GM12878 (cell line): Measurements from ENCODE around the gene MCF2L2. TPM values are rescaled to one million over a fixed set of nuclear protein-coding genes. Genes with fewer than 3 reads are reported as not detected.

Source experiments
- ATAC-seq: fragments of 200-7000 bp; cut with Tn5 transposase; 3 replicates; pipeline ENCODE4 v1.9.1; 2020; ENCODE audit warnings: mild to moderate bottlenecking, moderate library complexity
- BruUV-seq: library from RNA; stranded (reverse); fragments of 400-500 nt; replicated peaks from 2 replicates; lab custom pipeline; 2021; lab: Mats Ljungman, UMichigan
- CTCF ChIA-PET: fragments of 300-600 bp; sonication (Branson Sonifier 250); formaldehyde crosslinking; extraction: SDS; loops from one replicate; lab custom pipeline; 2021; ENCODE audit warnings: inconsistent platforms; lab: Yijun Ruan, JAX
- POLR2A ChIA-PET: fragments of 350-600 bp; formaldehyde crosslinking; extraction: SDS; loops from one replicate; lab custom pipeline; 2021; ENCODE audit warnings: inconsistent platforms; lab: Charles Lee
- RAD21 ChIA-PET: fragments of 300-600 bp; sonication (Branson Sonifier 250); formaldehyde crosslinking; loops from one replicate; lab custom pipeline; 2023; ENCODE audit warnings: antibody characterized with exemption; ENCODE audit not compliant: unreplicated experiment; lab: Charles Lee
- SMC1A ChIA-PET: fragments of 300-600 bp; sonication (Branson Sonifier 250); formaldehyde crosslinking; loops from one replicate; lab custom pipeline; 2023; ENCODE audit not compliant: unreplicated experiment, uncharacterized antibody; lab: Charles Lee
- DNase-seq: peaks from one replicate; pipeline ENCODE4 v3.0.0-alpha.2; 2011; ENCODE audit warnings: low read depth, low spot score
- FAIRE-seq: peaks from 3 replicates; lab custom pipeline; 2011; peaks lifted over from hg19 to GRCh38; lab: Jason Lieb, UNC
- H2AFZ ChIP-seq: 2 replicates; pipeline ENCODE4 v1.6.0; 2011; ENCODE audit warnings: low read depth, low read length, control low read depth; ENCODE audit not compliant: control insufficient read depth
- H3K27ac ChIP-seq: 2 replicates; pipeline ENCODE4 v1.5.1; 2011; ENCODE audit warnings: control low read depth; ENCODE audit not compliant: control insufficient read depth, insufficient read depth
- H3K27me3 ChIP-seq, 2 experiments: replicated peaks in 1 of 2; 2 replicates each; pipeline versions ENCODE4 v1.6.0 to v1.6.1; 2011; ENCODE audit warnings: low read length in 1 of 2; ENCODE audit not compliant: control insufficient read depth in 2 of 2, insufficient read depth in 2 of 2
- H3K36me3 ChIP-seq, 2 experiments: 2 replicates each; pipeline ENCODE4 v1.5.1; 2011; ENCODE audit warnings: low read length in 1 of 2; ENCODE audit not compliant: control insufficient read depth in 2 of 2, insufficient read depth in 2 of 2
- H3K4me1 ChIP-seq: 2 replicates; pipeline ENCODE4 v1.6.1; 2011; ENCODE audit warnings: mild to moderate bottlenecking, low read length, moderate library complexity, mixed read lengths; ENCODE audit not compliant: control insufficient read depth, insufficient read depth
- H3K4me2 ChIP-seq: 2 replicates; pipeline ENCODE4 v1.6.0; 2011; ENCODE audit warnings: control low read depth; ENCODE audit not compliant: control insufficient read depth, insufficient read depth
- H3K4me3 ChIP-seq: fragments of 200-600 bp; sonication (generic); 2 replicates; pipeline ENCODE4 v1.5.1; 2016
- H3K79me2 ChIP-seq: 2 replicates; pipeline ENCODE4 v1.6.0; 2011; ENCODE audit warnings: low read length; ENCODE audit not compliant: control insufficient read depth, insufficient read depth
- H3K9ac ChIP-seq: 2 replicates; pipeline ENCODE4 v1.8.0; 2011; ENCODE audit warnings: low read length, control low read depth, mixed read lengths; ENCODE audit not compliant: control insufficient read depth, insufficient read depth
- H3K9me3 ChIP-seq: replicated peaks from 3 replicates; pipeline ENCODE4 v1.5.1; 2011; ENCODE audit warnings: mild to moderate bottlenecking, low read length; ENCODE audit not compliant: control insufficient read depth, insufficient read depth
- H4K20me1 ChIP-seq: 2 replicates; pipeline ENCODE4 v1.6.0; 2011; ENCODE audit not compliant: control insufficient read depth, insufficient read depth
- E2F8 ChIP-seq: fragments of 450-650 bp; IDR thresholded peaks from 2 replicates; pipeline ENCODE4 v1.6.1; 2018; ENCODE audit warnings: mild to moderate bottlenecking, low read depth, moderate library complexity; ENCODE audit not compliant: partially characterized antibody
- MEF2B ChIP-seq: fragments of 450-650 bp; IDR thresholded peaks from 2 replicates; pipeline ENCODE4 v1.6.1; 2018; ENCODE audit warnings: mild to moderate bottlenecking, moderate library complexity; ENCODE audit not compliant: partially characterized antibody, poor library complexity, severe bottlenecking
- RAD21 ChIP-seq: IDR thresholded peaks from 2 replicates; pipeline ENCODE4 v1.6.1; 2011; ENCODE audit warnings: mild to moderate bottlenecking, low read depth, low read length, moderate library complexity; ENCODE audit not compliant: insufficient read depth
- SUPT20H ChIP-seq: IDR thresholded peaks from 2 replicates; pipeline ENCODE4 v1.6.1; 2011; ENCODE audit warnings: low read depth, mild to moderate bottlenecking, low read length, moderate library complexity, borderline replicate concordance; ENCODE audit not compliant: control insufficient read depth
- WGBS: methylation state at CpG from one replicate; pipeline ENCODE4 v1.1.6; 2016; ENCODE audit warnings: low lambda C conversion rate; ENCODE audit not compliant: insufficient replicate concordance, insufficient coverage; ENCODE audit errors: missing lambda C conversion rate; 5-methylcytosine and 5-hydroxymethylcytosine counted together
- in situ Hi-C: fragments of 300-500 bp; cut with MboI; formaldehyde crosslinking; loops from 9 replicates; pipeline ENCODE4 v1.14.3; 2018; ENCODE audit warnings: mixed read lengths
- intact Hi-C: fragments of 100-400 bp; cut with micrococcal nuclease; formaldehyde crosslinking; loops from one replicate; pipeline ENCODE4 v1.14.2; 2022; ENCODE audit not compliant: unreplicated experiment
- polyA plus RNA-seq, 11 experiments: library from polyadenylated mRNA; depleted of rRNA in 4 of 11; unstranded in 6 of 11; stranded (reverse) in 5 of 11; fragments of >200 nt; fragmentation: Nextera tagmentation in 4 of 11; fragmentation: Illumina TruSeq in 1 of 11; extraction: Ambion mirVana in 4 of 11; extraction: Trizol in 1 of 11; gene quantifications; 1 replicate in 1 of 11; 2 replicates in 10 of 11; pipeline versions ENCODE4 v1.2.1 to v1.2.3, GENCODE V29; 2011 to 2016; ENCODE audit warnings: inconsistent platforms in 2 of 11, missing spikeins in 2 of 11, low read depth in 1 of 11
- total RNA-seq, 4 experiments: library from RNA; depleted of rRNA in 3 of 4; stranded (reverse); fragments of >200 nt in 3 of 4; fragmentation: Illumina TruSeq in 1 of 4; extraction: Trizol in 1 of 4; gene quantifications; 2 replicates each; pipeline versions ENCODE4 v1.2.1 to v1.2.3, GENCODE V29; 2013 to 2021

The MCF2L2 gene
- total and polyA plus RNA-seq, 10 of the 15 experiments (the other 5 are each of a cell fraction or from before 2014, with no cell fraction given), result 0.37 to 2.8 (median 1.4) TPM

GRCh38 chr3:183340222-183340621 lies 88.2 kb downstream of the MCF2L2 start:
- SMC1A ChIA-PET, result no interaction called here
- intact Hi-C loops, result no loop called here
- Histone ChIP-seq H3K4me1 (no peaks in the 10 kb centered on the region), H3K9me3 (no peaks in the 10 kb centered on the region), H3K27me3 (no peaks in the 10 kb centered on the region), H3K4me2 (no peak overlapping the region), H3K36me3 (no peaks in the 10 kb centered on the region), H3K4me3 (no peak overlapping the region), H3K79me2 (no peaks in the 10 kb centered on the region), H4K20me1 (no peaks in the 10 kb centered on the region), H3K9ac (no peak overlapping the region), H3K27ac (no peak overlapping the region), H2AFZ (no peak overlapping the region)
- no peak for TF ChIP-seq RAD21
- TF ChIP-seq SUPT20H, result no peak
- no peak for TF ChIP-seq E2F8
- no peak for TF ChIP-seq MEF2B
- RAD21 ChIA-PET, result no interaction called here
- in situ Hi-C loops, result no loop called here
- POLR2A ChIA-PET, result no interaction called here
- DNase-seq (no peak), ATAC-seq (no peak), FAIRE-seq (no peak)
- WGBS, result 95% methylated on average over 2 of the region's 2 CpGs
- CTCF ChIA-PET, result no interaction called here
- no TSS peak for BruUV-seq
